Body of pancreas (tissue), 4 donors: Measurements from ENCODE around the gene COL8A1. TPM values are rescaled to one million over a fixed set of nuclear protein-coding genes. Genes with fewer than 3 reads are reported as not detected.

ENCODE experiments used
- ATAC-seq: fragments of 150-250 bp; one replicate; pipeline ENCODE4 v1.9.1; 2016
- DNase-seq, 4 donors: peaks; one replicate each; pipeline ENCODE4 v3.0.0-alpha.2; 2019
- H3K27ac ChIP-seq, 4 donors: fragments of 200-600 bp; sonication (generic); 1 replicate in 3 of 4; 2 replicates in 1 of 4; pipeline versions ENCODE4 v1.5.1 to v1.6.1; 2016 to 2019; ENCODE audit warnings: mild to moderate bottlenecking in 1 of 4, mixed read lengths in 1 of 4, moderate library complexity in 1 of 4
- H3K27me3 ChIP-seq, 2 donors: fragments of 200-600 bp; sonication (generic); one replicate each; pipeline ENCODE4 v1.6.0; 2016; ENCODE audit warnings: mild to moderate bottlenecking in 1 of 2
- H3K36me3 ChIP-seq, 2 donors: fragments of 200-600 bp; sonication (generic); replicated peaks in 1 of 2; 2 replicates each; pipeline ENCODE4 v1.5.1; 2016; ENCODE audit warnings: low read depth in 2 of 2; ENCODE audit not compliant: insufficient read depth in 1 of 2
- H3K4me1 ChIP-seq: fragments of 200-600 bp; sonication (generic); one replicate; pipeline ENCODE4 v1.6.0; 2016
- H3K4me3 ChIP-seq, 2 donors: fragments of 200-600 bp; sonication (generic); 1 replicate in 1 of 2; 2 replicates in 1 of 2; pipeline ENCODE4 v1.5.1; 2016 to 2019
- H3K9me3 ChIP-seq, 3 donors: fragments of 200-600 bp; sonication (generic); 1 replicate in 2 of 3; 2 replicates in 1 of 3; pipeline ENCODE4 v1.5.1; 2016
- CTCF ChIP-seq, 7 experiments: fragments of 450-650 bp in 4 of 7; fragments of 200-600 bp in 3 of 7; sonication (generic) in 3 of 7; IDR thresholded peaks; one replicate each; pipeline ENCODE4 v1.5.1; 2016 to 2019; ENCODE audit warnings: antibody characterized with exemption in 7 of 7
- POLR2A ChIP-seq, 3 donors: fragments of 450-650 bp; IDR thresholded peaks; one replicate each; pipeline ENCODE4 v1.6.1; 2016; ENCODE audit warnings: antibody characterized with exemption in 3 of 3, mild to moderate bottlenecking in 2 of 3
- WGBS, 2 donors: methylation state at CpG; one replicate each; pipeline ENCODE4 v1.1.5; 2017; 5-methylcytosine and 5-hydroxymethylcytosine counted together
- intact Hi-C: fragments of 100-400 bp; cut with DNase I; formaldehyde crosslinking; loops from one replicate; pipeline ENCODE4 v1.15.1; 2023
- total RNA-seq, 2 donors: library from RNA; depleted of rRNA; stranded (reverse); fragments of >200 nt; gene quantifications; one replicate each; pipeline ENCODE4 v1.1.0, GENCODE V29; 2016

COL8A1 gene
- total RNA-seq, 2 donors from 2014 or later: 0.99 to 5.4 TPM

GRCh38 chr3:99627062-99627826 lies 11.2 kb upstream of the COL8A1 start:
- intact Hi-C loops: no loop called here
- no peak overlapping the region for H3K4me3 ChIP-seq
- H3K36me3 ChIP-seq: no peaks in the 10 kb centered on the region
- H3K27ac ChIP-seq: no peak overlapping the region
- TF ChIP-seq POLR2A (IDR thresholded peaks at IDR 0.05) (no peak), CTCF (IDR thresholded peaks at IDR 0.05) (no peak)
- no peaks in the 10 kb centered on the region for H3K4me1 ChIP-seq
- ATAC-seq: no peak
- 50 to 51% methylated on average over 4 of the region's 4 CpGs for WGBS, 2 donors
- H3K9me3 ChIP-seq: no peaks in the 10 kb centered on the region
- H3K27me3 ChIP-seq: no peaks in the 10 kb centered on the region
- no peak for DNase-seq

- no peaks in the 10 kb centered on the region for H3K4me1 ChIP-seq
- 25 to 36% methylated on average over 1 of the region's 1 CpG for WGBS, 2 donors
- ATAC-seq (no peak), DNase-seq (no peak)
- no peak for TF ChIP-seq POLR2A (IDR thresholded peaks at IDR 0.05)
- no peak for TF ChIP-seq CTCF (IDR thresholded peaks at IDR 0.05)
- H3K4me3 ChIP-seq: no peak overlapping the region
- H3K27ac ChIP-seq: no peak overlapping the region
- no peaks in the 10 kb centered on the region for H3K27me3 ChIP-seq
- H3K9me3 ChIP-seq: no peaks in the 10 kb centered on the region
- H3K36me3 ChIP-seq: no peaks in the 10 kb centered on the region
- intact Hi-C loops: no loop called here
Measured at GRCh38 chr3:99630815-99631214, 7.6 kb upstream of the COL8A1 start.

DNA sequence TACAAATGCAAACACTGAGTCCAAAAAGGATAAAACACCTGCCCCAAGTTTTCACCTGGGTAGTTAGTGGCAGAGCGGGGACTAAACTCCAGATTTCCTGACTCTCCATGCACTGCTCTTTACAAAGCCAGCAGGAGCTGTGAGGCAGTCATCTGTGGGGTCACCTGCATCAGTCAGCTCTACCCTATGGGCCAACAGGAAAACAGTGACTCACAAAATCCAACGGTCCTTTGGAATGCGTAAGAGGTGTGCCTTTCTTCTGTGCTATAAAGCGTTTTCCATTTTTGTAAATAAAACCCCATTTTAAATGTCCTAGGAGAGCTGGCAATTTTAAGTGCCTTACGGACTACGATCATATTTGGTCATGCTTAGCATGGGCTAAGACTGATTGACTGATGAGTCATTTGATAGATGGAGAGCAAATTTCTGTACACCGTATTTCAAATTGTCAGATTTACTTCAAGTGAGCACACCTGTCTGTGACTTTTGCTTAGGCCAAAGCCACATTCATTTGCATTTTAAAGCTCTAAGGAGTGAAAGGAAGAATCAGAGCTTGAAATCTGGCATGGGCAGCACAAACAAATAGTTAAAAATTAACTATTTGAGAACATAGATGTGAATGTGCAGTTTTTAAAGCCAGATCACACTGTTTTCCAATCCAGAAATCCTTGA lies 4.4 kb upstream of the COL8A1 start:
- intact Hi-C loops: no loop called here
- no peak for TF ChIP-seq POLR2A (IDR thresholded peaks at IDR 0.05)
- TF ChIP-seq CTCF (IDR thresholded peaks at IDR 0.05): no peak
- 44 to 52% methylated on average over 7 of the region's 7 CpGs for WGBS, 2 donors
- Histone ChIP-seq H3K27ac (no peak overlapping the region), H3K4me3 (no peak overlapping the region), H3K4me1 (peaks cover 20% of the 10 kb centered on the region), H3K9me3 (no peaks in the 10 kb centered on the region), H3K36me3 (no peaks in the 10 kb centered on the region), H3K27me3 (peaks cover 0 to 5% of the 10 kb centered on the region in 2 donors)
- ATAC-seq (no peak), DNase-seq (no peak)

- Histone ChIP-seq H3K36me3 (no peaks in the 10 kb centered on the region), H3K4me3 (no peak overlapping the region), H3K4me1 (peaks cover 20% of the 10 kb centered on the region), H3K9me3 (no peaks in the 10 kb centered on the region), H3K27ac (no peak overlapping the region), H3K27me3 (peaks cover 0 to 5% of the 10 kb centered on the region in 2 donors)
- intact Hi-C loops: no loop called here
- DNase-seq (no peak), ATAC-seq (no peak)
- TF ChIP-seq CTCF (IDR thresholded peaks at IDR 0.05) (no peak), POLR2A (IDR thresholded peaks at IDR 0.05) (no peak)
- 56 to 71% methylated on average over 1 of the region's 1 CpG for WGBS, 2 donors
Measured at GRCh38 chr3:99634881-99635280, 3.5 kb upstream of the COL8A1 start.
